HG03520 (cell line): ENCODE measurements around the gene ADGRB3.
"Not testable (repeated sequence)": the region's sequence is repeated elsewhere in the genome, so short reads cannot be mapped to it uniquely, and the experiment has no call there.

ENCODE experiments used
- ATAC-seq: cut with Tn5 transposase; IDR thresholded peaks from one replicate; pipeline ENCODE4 v1.9.1; 2021; ENCODE audit warnings: mild to moderate bottlenecking, moderate library complexity; ENCODE audit not compliant: unreplicated experiment

ADGRB3 gene

DNA sequence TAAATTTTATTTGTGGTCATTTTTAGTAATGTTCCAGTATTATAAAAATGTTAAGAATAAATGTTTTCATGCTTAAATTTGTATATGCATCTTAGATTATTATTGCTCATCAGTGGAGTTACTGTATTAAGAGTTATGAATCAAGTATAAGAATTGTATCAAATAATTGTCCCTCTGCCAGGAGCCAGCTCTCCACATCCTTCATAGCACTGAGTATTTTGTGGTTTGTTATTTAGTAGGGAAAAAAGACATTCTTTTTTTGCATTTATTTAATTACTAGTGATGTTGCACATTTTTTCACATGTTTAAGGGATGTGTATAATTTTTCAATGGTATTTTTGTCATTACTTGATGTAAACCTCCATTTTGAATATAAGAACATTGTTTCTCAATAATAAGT lies 102.0 kb downstream of the ADGRB3 start:
- ATAC-seq = no peak

DNA sequence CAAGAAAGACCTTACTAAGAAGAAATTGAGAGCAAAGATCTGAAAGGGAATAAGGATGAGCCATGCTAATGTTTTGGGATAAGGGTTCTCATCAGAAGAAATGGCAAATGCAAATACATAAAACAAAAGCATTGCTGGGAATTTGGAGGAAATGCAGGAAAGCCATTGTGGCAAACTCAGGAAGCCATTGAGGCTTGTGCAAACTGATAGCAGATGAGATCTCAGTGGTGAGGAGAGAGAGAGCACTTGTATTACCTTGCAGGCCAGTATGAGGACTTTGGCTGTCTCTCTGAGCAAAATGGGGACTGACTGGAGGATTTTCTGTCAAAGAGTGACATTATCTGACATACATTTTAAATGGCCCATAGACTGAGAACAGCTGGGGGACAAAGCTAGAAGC lies 103.0 kb downstream of the ADGRB3 start:
- ATAC-seq = no peak

DNA sequence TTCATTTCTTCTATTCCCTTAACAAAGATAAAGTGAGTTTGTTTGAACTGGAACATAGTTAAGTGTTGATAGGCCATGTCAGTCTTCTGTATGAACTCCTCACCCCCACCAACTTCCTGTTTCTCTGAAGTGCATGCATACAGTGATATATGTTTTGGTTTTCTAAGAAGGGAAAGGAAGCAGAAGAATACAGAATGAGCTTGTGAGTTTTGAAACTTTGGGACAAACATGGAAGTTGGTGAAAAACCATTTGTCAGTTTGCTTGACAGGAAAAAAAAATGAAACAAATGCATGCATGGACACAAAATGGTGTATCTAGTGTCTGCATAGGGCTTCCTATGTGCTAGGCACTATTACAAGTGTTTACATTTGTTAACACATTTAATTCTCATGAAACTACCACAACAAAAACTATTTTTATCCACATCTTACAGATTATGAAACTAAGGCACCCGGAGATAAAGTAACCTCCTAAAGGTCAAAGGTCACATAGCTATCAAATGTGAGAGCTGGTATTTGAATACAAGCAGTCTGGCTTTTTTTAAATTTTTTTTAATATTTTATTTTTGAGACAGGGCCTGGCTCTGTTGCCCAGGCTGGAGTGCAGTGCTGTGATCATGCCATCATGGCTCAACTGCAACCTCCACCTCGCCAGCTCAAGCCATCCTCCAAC lies 105.9 kb downstream of the ADGRB3 start:
- ATAC-seq = peak; percentile 61

DNA sequence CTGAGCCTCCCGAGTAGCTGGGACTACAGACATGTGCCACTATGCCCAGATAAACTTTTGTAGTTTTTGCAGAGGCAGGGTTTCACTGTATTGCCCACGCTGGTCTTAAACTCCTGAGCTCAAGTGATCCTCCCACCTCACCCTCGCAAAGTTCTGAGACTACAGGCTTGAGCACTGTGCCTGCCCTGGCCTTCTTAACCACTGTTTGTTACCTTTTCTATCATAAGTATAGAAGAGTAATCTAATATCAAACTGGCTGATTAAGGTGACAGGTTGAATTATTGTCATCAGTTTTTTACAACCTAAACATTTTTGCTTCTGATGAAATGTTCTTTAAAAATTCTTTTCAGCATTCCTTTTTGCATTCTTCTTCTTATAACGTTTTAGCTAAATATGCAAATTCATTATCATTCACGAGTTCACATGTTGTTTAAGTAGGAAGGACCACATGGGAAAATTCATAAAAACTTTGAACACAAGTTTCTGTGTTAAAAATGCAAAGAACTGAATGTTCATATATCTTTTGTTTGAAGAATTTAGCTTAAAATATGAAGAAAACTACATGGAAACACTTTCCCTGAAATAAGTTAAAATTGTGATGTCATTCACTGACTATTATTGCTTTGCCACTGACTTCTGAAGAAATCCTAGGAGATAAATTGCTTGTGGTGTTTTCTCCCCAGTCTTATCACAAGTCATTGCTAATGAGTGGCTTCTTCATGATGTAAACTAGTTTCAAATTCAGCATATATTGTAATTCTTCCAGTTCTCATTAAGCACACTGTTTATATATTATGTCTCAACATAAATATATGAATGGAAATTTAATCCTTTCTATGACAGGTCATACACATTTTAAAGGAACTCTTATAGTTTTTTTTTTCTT lies 106.7 kb downstream of the ADGRB3 start:
- no peak for ATAC-seq

DNA sequence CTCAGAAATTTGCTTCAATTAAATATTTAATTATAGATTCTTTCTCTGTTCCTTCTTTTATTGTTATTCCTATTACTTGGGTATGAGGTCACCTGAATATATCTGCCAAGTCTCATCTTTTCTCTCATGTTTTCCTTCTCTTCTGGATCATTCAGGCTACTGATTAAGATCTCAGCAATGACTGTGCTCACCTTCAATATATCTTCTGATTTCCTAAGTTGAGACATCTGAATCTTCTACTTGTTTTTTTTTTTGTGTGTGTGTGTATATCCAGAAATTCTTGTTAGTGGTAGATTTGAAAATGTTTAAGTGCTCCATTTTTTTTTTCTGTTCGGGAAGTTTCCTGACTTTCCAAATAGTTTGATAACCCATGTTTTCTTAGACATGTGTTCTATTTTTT lies 108.0 kb downstream of the ADGRB3 start:
- ATAC-seq = no peak

DNA sequence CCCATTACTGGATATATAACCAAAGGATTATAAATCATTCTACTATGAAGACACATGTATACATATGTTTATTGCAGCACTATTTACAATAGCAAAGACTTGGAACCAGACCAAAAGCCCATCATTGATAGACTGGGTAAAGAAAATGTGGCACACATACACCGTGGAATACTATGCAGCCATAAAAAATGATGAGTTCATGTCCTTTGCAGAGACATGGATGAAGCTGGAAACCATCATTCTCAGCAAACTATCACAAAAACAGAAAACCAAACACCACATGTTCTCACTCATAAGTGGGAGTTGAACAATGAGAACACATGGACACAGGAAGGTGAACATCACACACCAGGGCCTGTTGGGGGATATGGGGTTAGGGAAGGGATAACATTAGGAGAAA lies 109.3 kb downstream of the ADGRB3 start:
- not testable (repeated sequence) for ATAC-seq

DNA sequence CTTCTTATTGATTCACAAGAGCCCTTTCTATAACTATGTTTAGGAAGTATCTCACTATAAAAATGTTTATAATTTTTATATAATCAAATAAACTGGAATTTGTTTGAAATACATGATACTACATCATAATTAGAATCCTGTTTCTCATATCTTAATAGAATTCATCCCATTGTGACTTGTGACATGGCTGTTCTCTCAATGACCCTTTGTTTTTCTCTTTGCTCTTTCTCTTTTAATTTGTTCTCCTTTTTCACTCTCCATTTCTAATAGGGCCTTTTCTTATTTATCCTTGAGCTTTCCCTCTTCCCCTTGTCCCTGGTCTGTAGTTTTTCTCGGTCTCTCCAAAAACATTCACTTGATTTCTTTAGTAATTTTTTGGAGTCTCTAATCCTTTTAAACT lies 111.3 kb downstream of the ADGRB3 start:
- no peak for ATAC-seq

DNA sequence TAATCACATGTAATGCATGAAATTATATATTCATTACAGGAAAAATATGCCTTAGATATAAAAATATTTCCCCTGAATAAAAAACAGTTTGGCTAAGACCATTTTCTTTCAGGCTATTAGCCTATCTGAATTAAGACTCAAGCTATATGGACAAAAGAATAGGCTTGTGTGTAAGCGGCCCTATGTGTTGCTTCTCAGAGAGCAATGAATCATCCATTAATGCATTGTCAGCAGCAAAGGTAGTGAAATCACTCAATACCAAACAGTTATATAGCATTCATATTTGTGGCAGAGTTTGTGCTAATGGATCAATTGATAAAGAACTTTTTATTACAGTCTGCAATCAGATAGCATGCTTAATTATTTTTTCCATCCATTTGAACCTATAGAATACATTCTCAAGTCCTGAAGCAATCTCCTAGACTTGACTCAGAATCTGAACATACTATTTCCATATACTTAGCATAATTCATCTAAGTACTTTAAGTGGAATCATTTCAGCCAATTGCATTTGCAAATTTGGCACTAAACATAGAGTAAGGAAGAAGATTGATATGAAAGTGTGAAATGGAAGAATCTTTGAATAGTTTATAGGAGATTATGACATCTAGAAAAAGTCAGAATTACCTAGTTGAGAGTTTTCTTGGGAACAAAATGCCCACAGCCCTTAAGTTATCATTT lies 112.2 kb downstream of the ADGRB3 start:
- no peak for ATAC-seq

DNA sequence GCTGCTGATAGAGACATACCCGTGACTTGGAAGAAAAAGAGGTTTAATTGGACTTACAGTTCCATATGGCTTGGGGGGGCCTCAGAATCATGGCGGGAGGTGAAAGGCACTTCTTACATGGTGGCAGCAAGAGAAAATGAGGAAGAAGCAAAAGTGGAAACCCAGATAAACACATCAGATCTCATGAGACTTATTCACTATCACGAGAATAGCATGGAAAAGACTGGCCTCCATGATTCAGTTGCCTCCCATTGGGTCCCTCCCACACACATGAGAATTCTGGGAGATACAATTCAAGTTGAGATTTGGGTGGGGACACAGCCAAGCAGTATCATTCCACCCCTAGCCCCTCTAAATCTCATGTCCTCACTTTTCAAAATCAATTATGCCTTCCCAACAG lies 112.8 kb downstream of the ADGRB3 start:
- not testable (repeated sequence) for ATAC-seq

DNA sequence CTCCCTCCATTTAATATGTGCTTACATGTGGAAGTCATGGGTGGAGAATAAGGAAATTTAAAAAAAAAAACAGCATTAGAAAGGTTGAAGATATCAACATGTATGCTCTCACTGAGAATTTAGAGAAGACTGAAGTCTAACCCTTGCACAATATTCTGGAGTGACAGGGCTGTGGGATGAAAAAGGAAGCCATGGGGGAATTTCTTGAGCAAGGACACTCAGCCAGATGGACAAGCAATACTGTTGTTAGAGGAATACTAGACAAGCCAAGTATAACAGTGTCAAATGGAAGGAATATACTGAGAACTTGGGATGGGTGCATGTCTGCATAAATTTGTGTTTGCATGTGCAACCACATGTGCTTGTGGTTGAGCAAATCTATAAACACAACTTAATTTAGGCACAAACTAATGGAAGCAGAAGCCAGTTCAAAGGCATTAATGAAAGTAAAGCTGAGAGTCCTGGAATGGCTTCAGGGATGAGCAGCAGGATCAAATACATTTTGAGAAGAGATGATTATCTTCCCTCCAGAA lies 119.7 kb downstream of the ADGRB3 start:
- ATAC-seq = no peak

DNA sequence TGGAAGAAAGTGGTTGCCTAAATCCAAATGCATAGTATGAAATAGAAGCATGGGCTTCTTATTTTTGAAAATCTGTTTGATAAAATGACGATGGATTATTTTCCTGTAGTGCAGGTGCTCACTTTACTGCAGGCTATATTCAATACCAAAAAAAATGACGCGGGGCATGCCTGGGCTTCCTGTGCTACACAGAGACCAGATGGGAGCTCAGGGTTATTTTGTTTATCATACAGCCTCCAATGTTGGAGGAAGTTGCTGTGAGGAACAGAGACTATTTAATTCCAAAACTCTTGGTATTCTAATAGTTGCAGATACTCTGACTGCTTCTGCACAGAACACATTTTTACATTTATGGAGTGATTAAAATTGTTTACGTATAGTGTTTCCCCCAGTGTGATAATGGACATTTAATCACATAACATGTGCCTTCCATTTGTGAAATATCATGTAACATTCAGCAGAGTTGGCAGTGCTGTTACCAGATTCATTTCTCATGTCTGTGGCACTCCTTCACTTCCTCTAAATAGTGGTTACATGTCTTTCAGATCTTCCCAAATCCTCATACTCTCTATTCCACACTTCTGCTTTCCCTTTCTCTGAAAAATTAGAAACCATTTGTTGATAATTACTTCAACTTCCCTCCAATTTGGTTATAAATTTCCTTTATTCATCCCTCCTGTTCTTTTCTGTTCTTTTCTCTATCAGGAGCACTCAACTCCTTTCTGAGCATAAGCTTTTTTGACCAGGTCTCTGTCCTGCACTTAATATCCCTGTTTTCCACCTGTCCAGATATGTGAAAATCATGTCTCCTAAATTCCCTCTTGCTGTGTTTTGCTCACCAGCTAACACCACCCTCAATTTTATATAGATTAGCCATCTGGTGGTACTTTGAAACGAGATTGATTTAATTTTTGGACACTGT lies 121.6 kb downstream of the ADGRB3 start:
- ATAC-seq = no peak

DNA sequence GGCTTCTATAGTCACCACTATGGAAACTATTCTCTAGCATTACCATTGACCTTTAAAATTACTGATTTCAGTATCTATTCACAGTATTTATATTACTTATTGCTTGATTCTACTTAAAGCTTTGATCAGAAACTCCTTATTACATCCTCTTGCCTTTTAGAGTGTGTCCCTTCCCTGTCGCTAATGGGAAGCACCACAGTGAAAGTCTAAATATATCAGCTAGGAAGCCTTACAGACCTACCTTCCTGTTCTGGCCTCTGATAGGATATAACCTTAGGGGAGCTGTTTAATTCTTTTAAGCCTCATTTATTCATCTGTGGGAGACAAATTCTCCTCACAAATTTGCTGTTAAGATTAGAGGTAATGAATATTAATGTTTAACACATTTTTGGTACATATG lies 122.7 kb downstream of the ADGRB3 start:
- no peak for ATAC-seq

DNA sequence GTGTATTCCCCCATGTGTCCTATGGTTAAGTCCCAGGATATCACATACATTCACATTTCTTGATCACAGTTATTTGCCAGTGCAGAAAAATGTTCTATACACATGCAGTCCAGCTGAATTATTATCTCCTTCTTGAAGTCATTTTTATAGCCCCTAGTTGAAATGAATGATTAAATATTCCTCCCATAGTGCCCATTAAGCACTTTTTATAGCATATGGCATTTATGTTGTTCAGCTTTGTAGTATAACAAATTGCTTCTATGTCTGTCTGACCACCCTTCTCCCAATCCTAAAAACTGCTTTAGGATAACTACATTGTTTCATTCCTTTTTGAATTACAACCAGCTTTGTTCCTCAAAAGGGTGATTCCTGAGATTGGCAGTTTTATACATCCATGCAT lies 123.5 kb downstream of the ADGRB3 start:
- ATAC-seq = no peak

DNA sequence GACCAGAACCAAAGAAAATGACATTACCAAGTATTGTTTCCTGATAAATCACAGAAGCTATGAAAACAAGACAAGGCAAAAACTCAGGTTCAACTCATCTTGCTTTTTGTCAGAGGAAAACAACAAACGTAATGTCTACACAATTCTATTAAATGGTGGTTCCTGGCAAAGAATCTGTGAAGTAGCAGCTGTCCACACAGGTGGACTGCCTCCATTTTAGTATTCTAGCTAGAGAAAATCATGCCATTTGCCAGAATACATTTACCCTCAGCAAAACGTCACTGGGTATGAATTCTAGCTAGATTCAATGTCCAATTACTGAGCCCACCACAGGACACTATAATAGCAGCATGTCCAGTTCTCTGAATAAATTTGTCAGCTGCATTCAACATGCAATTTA lies 125.4 kb downstream of the ADGRB3 start:
- ATAC-seq = no peak

DNA sequence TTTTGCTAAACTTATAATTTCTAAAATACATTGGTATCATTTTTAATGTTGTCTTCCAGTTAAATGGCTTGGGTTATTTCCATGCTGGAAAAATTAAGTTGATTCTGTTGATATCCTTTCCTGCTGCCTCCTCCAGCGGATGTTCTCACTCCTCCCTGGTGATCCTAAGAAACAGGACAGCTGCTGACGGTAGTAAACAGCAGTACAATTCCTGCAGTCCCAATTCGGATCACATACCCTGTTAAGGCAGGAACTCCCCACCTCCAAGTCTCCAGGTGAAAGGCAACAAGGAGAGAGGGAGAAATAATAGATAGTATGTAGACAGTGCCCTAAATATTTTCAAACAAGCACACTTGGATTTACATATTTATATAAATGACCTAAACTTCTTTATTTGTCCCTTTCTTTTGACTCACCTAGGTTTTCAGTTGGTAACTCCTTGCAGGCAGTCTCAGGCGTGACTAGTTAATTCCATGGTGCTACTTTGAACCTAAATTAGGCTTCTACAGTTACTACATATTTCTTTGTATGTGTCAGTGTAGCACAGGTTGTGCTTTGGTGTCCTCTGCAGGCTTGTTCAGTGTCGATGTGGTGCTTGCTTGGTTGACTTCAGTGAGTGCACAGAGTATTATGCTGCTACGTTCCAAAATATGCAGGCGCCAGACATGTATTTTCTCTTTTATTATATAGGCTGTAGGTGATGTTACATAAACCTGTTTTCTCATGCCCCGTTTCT lies 126.0 kb downstream of the ADGRB3 start:
- ATAC-seq = no peak

DNA sequence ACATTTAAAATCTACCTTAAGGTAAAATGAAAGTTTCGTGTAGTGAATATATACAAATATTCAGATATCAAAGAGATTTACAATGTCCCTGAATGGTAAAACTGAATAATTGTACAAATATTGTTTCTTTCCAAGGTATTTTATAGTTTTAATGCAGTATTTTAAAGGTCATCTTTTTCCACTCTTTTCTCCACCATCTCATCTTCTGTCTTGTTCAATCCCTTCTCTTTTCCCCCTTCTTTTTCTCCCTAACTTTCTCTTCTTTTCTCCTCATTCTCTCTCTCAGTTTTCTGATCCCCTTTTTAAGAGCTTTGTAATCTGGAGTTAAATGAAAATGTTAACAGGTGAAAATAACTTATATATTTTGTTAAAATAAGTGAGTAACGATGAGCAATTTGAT lies 126.9 kb downstream of the ADGRB3 start:
- ATAC-seq = no peak

DNA sequence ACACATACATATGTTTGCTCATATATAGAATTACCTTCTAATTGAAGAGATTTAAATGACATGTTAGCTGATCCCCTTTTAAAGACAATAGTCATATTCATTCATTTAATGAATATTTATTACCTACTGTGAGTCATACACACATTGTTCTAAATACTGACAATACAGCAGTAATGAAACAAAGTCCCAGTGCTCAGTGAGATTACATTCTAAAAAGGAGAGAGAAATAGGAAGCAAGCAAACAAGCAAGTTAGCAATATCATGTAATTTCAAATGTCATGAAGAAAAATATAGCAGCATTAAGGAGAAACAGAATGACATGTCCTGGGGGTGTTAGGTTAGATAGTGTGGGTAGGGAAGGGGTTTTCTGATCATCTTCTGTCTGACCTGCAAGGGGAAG lies 136.3 kb downstream of the ADGRB3 start:
- ATAC-seq = no peak

DNA sequence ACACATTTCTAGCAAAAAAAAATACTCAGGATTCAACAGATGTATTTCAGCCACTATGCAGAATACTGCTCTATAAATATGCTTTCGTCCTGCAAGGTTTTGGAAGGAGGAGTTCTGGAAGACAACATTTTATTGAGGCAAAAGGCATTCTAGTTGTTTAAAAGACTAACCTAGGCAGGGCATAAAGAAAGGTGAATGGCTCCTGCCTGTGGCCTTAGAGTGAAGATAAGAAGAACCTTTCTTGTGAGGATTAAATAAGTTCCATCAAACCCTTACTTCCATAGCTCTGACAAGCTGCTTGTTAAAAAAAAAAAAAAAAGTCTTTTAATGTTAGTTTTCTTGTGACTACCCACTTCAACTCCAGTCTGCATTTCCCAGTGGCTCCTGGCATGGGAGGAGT lies 139.8 kb downstream of the ADGRB3 start:
- no peak for ATAC-seq

DNA sequence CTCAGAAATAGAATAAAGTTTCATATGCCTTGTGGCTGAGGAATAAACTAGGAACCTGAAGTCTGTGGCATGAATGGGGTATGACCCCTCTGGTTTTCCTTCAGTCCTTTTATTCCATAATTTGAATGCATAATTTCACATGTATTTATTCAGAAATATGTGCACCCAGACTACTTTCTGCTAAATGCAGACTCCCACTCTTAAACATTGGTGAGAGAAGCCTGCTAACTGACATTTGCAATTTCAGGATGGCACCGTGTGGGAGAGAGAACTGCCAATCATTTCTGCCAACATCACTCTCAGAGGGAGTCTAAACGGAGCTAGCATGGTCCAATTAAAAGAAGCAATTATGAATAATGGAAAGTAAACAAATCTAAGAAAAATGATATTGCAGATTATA lies 141.3 kb downstream of the ADGRB3 start:
- no peak for ATAC-seq

DNA sequence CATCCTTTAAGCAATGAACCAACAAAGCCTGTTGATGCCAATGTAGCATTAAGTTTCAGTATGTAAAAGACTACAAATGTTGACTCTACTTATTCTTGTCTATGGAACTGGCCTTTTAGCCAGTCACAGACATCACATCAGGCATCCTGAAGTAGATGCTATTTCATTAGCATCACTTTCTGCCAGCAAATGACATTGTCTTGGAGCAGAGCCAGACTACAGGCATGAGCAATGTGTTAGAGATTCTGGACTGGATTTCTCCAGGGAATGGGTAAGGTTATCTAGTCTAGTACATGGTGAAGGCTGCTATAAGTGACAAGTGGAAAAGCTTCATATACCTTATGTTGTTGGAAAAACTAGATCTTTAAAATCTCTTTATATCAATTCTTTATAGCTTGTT lies 142.9 kb downstream of the ADGRB3 start:
- no peak for ATAC-seq
